ENCODE data around the gene SCAF4. TPM values are rescaled to one million over a fixed set of nuclear protein-coding genes. Genes with fewer than 3 reads are reported as not detected.

The SCAF4 gene
- total and polyA plus RNA-seq, 8 donors = 8.2 to 15.1 (median 10.5) TPM

GRCh38 chr21:31728952-31729351, 3.0 kb downstream of the SCAF4 start:
- no peak for DNase-seq
- no peaks in the 10 kb centered on the region for H3K36me3 ChIP-seq
- no peak for ATAC-seq
- 34 to 35% methylated on average over 3 of the region's 3 CpGs for WGBS, 2 donors
- intact Hi-C loops (cut with DNase I) = no loop called here
- H3K4me1 ChIP-seq = peaks cover 23 to 48% (median 38%) of the 10 kb centered on the region in 3 donors
- H3K9me3 ChIP-seq = no peaks in the 10 kb centered on the region
- TF ChIP-seq CTCF (IDR thresholded peaks at IDR 0.05) = no peak
- no peak overlapping the region for H3K4me3 ChIP-seq
- no peaks in the 10 kb centered on the region for H3K27me3 ChIP-seq
- FAIRE-seq = no peak
- H3K27ac ChIP-seq = no peak overlapping the region

GRCh38 chr21:31728191-31728590, 3.7 kb downstream of the SCAF4 start:
- H3K27me3 ChIP-seq = no peaks in the 10 kb centered on the region
- no peak for ATAC-seq
- H3K27ac ChIP-seq = no peak overlapping the region
- no peak for TF ChIP-seq CTCF (IDR thresholded peaks at IDR 0.05)
- no peaks in the 10 kb centered on the region for H3K36me3 ChIP-seq
- H3K4me3 ChIP-seq = no peak overlapping the region
- FAIRE-seq = no peak
- H3K9me3 ChIP-seq = no peaks in the 10 kb centered on the region
- intact Hi-C loops (cut with DNase I) = no loop called here
- 85 to 93% methylated on average over 2 of the region's 2 CpGs for WGBS, 2 donors
- no peak for DNase-seq
- peaks cover 23 to 46% (median 32%) of the 10 kb centered on the region in 3 donors for H3K4me1 ChIP-seq

- FAIRE-seq = no peak
- Histone ChIP-seq H3K4me1 (peaks cover 23 to 40% (median 26%) of the 10 kb centered on the region in 3 donors), H3K27ac (no peak overlapping the region), H3K9me3 (no peaks in the 10 kb centered on the region), H3K27me3 (no peaks in the 10 kb centered on the region), H3K4me3 (no peak overlapping the region), H3K36me3 (no peaks in the 10 kb centered on the region)
- no peak for ATAC-seq
- intact Hi-C loops (cut with DNase I) = no loop called here
- no peak for TF ChIP-seq CTCF (IDR thresholded peaks at IDR 0.05)
- WGBS, 2 donors = 77 to 83% methylated on average over 7 of the region's 7 CpGs
- DNase-seq = no peak
Observed at GRCh38 chr21:31727181-31727580, 4.7 kb downstream of the SCAF4 start.

GRCh38 chr21:31726407-31726806, 5.5 kb downstream of the SCAF4 start:
- ATAC-seq = no peak
- WGBS, 2 donors = 96 to 98% methylated on average over 4 of the region's 4 CpGs

More at GRCh38 chr21:31726407-31726806, 5.5 kb downstream of the SCAF4 start:
- DNase-seq = no peak
- no peak overlapping the region for H3K4me3 ChIP-seq
- intact Hi-C loops (cut with DNase I) = no loop called here
- H3K36me3 ChIP-seq = no peaks in the 10 kb centered on the region
- no peak for TF ChIP-seq CTCF (IDR thresholded peaks at IDR 0.05)
- H3K4me1 ChIP-seq = peaks cover 23 to 40% (median 26%) of the 10 kb centered on the region in 3 donors
- H3K27me3 ChIP-seq = no peaks in the 10 kb centered on the region
- H3K9me3 ChIP-seq = no peaks in the 10 kb centered on the region
- FAIRE-seq = no peak
- H3K27ac ChIP-seq = no peak overlapping the region

Data from pancreas (tissue), 10 donors.